Esophagus muscularis mucosa (tissue), 4 donors: Measurements from ENCODE around the gene NOBOX. TPM values are rescaled to one million over a fixed set of nuclear protein-coding genes. Genes with fewer than 3 reads are reported as not detected.

Source experiments
- DNase-seq: peaks from one replicate; pipeline ENCODE4 v3.0.0-alpha.2; 2017; ENCODE audit errors: extremely low spot score
- H3K27ac ChIP-seq, 4 donors: fragments of 200-600 bp; sonication (generic); replicated peaks in 1 of 4; 1 replicate in 3 of 4; 2 replicates in 1 of 4; pipeline ENCODE4 v1.5.1; 2016 to 2019; ENCODE audit warnings: mild to moderate bottlenecking in 1 of 4
- H3K27me3 ChIP-seq, 4 donors: fragments of 200-600 bp; sonication (generic); one replicate each; pipeline versions ENCODE4 v1.5.1 to v1.6.0; 2016 to 2019
- H3K36me3 ChIP-seq, 4 donors: fragments of 200-600 bp; sonication (generic); one replicate each; pipeline ENCODE4 v1.5.1; 2016 to 2019
- H3K4me1 ChIP-seq, 4 donors: fragments of 200-600 bp; sonication (generic); one replicate each; pipeline ENCODE4 v1.5.1; 2016 to 2019
- H3K4me3 ChIP-seq, 4 donors: fragments of 200-600 bp; sonication (generic); 1 replicate in 2 of 4; 2 replicates in 2 of 4; pipeline ENCODE4 v1.5.1; 2016 to 2019; ENCODE audit warnings: mild to moderate bottlenecking in 4 of 4, moderate library complexity in 1 of 4
- H3K9me3 ChIP-seq, 4 donors: fragments of 200-600 bp; sonication (generic); 1 replicate in 3 of 4; 2 replicates in 1 of 4; pipeline ENCODE4 v1.5.1; 2016 to 2019
- EP300 ChIP-seq: sonication (generic); formaldehyde crosslinking; IDR thresholded peaks from one replicate; pipeline ENCODE4 v1.6.1; 2017; ENCODE audit warnings: antibody characterized with exemption
- POLR2A ChIP-seq: fragments of 450-650 bp; IDR thresholded peaks from one replicate; pipeline ENCODE4 v1.6.1; 2017; ENCODE audit warnings: antibody characterized with exemption, moderate library complexity, mild to moderate bottlenecking, low read depth
- POLR2AphosphoS5 ChIP-seq, 2 donors: sonication (generic); formaldehyde crosslinking; IDR thresholded peaks; one replicate each; pipeline ENCODE4 v1.6.1; 2017; ENCODE audit warnings: antibody characterized with exemption in 2 of 2
- whole genome bisulfite sequencing: methylation state at CpG from one replicate; pipeline ENCODE4 v1.1.5; 2018; 5-methylcytosine and 5-hydroxymethylcytosine counted together
- intact Hi-C: fragments of 100-400 bp; cut with DNase I; formaldehyde crosslinking; loops from one replicate; pipeline ENCODE4 v1.15.1; 2023
- total RNA-seq, 4 donors: library from RNA; depleted of rRNA; stranded (reverse); fragments of >200 nt; gene quantifications; one replicate each; pipeline versions ENCODE4 v1.1.0 to v1.2.1, GENCODE V29; 2016
- TF ChIP-seq, protein P1 (sequence below), 3 experiments: fragments of 200-600 bp in 2 of 3; fragments of 450-650 bp in 1 of 3; sonication (generic) in 2 of 3; IDR thresholded peaks; one replicate each; pipeline ENCODE4 v1.5.1; 2017 to 2019; ENCODE audit warnings: antibody characterized with exemption in 3 of 3, mild to moderate bottlenecking in 2 of 3, moderate library complexity in 1 of 3

The NOBOX gene
- total RNA-seq, 4 donors from 2014 or later = not detected

DNA sequence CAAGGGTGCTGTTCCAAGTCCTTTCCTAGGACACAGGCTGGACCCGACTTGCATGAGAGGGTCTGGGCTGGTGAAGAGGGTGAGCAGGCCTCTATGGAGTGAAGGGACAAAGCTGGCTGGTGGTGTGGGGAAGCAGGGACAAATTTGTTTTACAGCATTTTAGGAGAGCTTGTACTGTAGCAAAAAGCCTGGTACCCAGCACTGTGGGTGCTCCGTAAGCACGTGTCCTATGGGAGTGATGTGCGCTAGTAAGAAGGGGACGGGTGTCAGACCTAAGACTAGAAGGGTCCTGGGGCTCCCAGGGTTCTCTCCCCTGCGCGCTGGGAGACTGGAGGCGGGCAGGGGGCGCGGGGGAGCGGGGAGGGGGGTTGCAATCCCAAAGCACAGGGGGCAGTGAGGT, 391 bp downstream of the NOBOX start:
- H3K4me3 ChIP-seq = no peak overlapping the region
- no peak overlapping the region for H3K27ac ChIP-seq
- H3K9me3 ChIP-seq = no peaks in the 10 kb centered on the region
- no peaks in the 10 kb centered on the region for H3K27me3 ChIP-seq
- H3K4me1 ChIP-seq = no peaks in the 10 kb centered on the region
- 89% methylated on average over 11 of the region's 11 CpGs for WGBS
- TF ChIP-seq POLR2A (no peak), EP300 (no peak), POLR2AphosphoS5 (IDR thresholded peaks at IDR 0.05) (no peak)
- TF ChIP-seq, protein P1, sequence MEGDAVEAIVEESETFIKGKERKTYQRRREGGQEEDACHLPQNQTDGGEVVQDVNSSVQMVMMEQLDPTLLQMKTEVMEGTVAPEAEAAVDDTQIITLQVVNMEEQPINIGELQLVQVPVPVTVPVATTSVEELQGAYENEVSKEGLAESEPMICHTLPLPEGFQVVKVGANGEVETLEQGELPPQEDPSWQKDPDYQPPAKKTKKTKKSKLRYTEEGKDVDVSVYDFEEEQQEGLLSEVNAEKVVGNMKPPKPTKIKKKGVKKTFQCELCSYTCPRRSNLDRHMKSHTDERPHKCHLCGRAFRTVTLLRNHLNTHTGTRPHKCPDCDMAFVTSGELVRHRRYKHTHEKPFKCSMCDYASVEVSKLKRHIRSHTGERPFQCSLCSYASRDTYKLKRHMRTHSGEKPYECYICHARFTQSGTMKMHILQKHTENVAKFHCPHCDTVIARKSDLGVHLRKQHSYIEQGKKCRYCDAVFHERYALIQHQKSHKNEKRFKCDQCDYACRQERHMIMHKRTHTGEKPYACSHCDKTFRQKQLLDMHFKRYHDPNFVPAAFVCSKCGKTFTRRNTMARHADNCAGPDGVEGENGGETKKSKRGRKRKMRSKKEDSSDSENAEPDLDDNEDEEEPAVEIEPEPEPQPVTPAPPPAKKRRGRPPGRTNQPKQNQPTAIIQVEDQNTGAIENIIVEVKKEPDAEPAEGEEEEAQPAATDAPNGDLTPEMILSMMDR (IDR thresholded peaks at IDR 0.05) = no peak
- intact Hi-C loops = no loop called here
- no peaks in the 10 kb centered on the region for H3K36me3 ChIP-seq
- no peak for DNase-seq

DNA sequence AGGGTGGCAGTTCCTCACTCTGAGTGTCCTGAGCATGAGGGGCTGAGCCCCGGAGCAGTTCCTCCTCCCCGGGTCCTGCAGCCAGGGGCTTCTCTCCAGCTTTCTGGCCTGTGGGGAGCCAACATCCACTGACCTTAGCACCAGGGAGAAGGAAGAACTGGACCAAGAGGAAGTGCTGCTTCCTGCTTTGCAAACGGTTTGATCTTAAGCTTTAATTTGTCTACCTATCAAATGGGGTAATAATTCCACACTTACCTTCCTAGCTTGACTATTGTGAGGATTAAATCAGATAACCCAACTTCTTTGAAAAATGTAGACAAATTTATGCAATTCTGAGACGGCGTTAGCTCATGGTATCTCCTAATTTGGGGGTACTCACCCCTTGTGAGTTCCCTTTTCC, 2.0 kb downstream of the NOBOX start:
- WGBS = 73% methylated on average over 4 of the region's 5 CpGs
- Histone ChIP-seq H3K36me3 (no peaks in the 10 kb centered on the region), H3K27me3 (no peaks in the 10 kb centered on the region), H3K4me3 (no peak overlapping the region), H3K9me3 (no peaks in the 10 kb centered on the region), H3K4me1 (no peaks in the 10 kb centered on the region), H3K27ac (no peak overlapping the region)
- TF ChIP-seq EP300 (no peak), POLR2AphosphoS5 (IDR thresholded peaks at IDR 0.05) (no peak), POLR2A (no peak)
- TF ChIP-seq, protein P1 (IDR thresholded peaks at IDR 0.05) = no peak
- DNase-seq = no peak
- intact Hi-C loops = no loop called here

DNA sequence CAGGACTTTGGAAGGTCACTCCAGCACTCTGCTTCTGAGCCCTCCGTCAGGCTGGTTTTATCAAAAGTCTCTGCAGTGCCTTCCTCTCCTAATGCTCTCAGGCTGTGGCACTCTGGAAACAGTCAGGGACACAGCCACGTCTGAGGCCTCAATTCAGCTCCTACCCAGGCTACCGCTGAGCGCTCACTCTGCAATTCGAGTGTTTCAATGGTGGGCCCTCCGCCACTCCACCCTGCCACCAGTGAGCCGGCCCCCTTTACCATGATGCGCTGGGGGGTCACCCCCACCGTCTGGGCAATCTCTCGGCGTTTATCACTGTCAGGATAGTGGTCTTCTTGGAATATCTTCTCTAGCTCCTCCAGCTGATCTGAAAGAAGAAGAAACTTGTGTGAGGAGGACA, 3.5 kb downstream of the NOBOX start:
- DNase-seq = no peak
- Histone ChIP-seq H3K4me1 (no peaks in the 10 kb centered on the region), H3K36me3 (no peaks in the 10 kb centered on the region), H3K27ac (no peak overlapping the region), H3K4me3 (no peak overlapping the region), H3K27me3 (no peaks in the 10 kb centered on the region), H3K9me3 (no peaks in the 10 kb centered on the region)
- intact Hi-C loops = loop anchor here (10.0 kb wide), 1 partner anchor 225 kb away; no protein-coding TSS in a partner anchor
- WGBS = 86% methylated on average over 11 of the region's 11 CpGs
- TF ChIP-seq POLR2AphosphoS5 (IDR thresholded peaks at IDR 0.05) (no peak), POLR2A (no peak), EP300 (no peak)
- TF ChIP-seq, protein P1 (IDR thresholded peaks at IDR 0.05) = no peak

DNA sequence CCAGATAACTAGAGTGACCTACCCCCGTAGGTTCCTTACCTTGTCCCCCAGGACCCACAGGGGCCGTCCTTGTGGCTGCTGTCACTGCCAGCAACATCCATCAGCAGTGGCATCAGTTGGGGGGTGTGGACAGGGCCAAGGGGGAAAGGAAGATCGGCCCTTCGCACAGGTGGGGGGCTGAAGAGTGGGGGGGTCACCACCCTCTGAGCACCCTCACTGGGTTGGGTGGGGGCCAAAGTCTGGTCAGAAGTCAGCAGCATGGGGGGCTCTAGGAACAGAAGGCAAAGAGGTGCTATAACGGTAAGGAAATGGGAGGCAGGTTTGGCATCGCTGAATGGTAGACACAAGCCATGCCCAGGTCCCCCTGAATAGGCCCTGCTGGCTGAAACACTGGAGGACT, 4.6 kb downstream of the NOBOX start:
- TF ChIP-seq, protein P1 (IDR thresholded peaks at IDR 0.05) = no peak
- TF ChIP-seq POLR2AphosphoS5 (IDR thresholded peaks at IDR 0.05) = no peak
- TF ChIP-seq POLR2A = no peak
- TF ChIP-seq EP300 = no peak
- no peak for DNase-seq
- WGBS = 78% methylated on average over 6 of the region's 6 CpGs
- no peaks in the 10 kb centered on the region for H3K36me3 ChIP-seq
- no peaks in the 10 kb centered on the region for H3K27me3 ChIP-seq
- no peaks in the 10 kb centered on the region for H3K4me1 ChIP-seq
- no peaks in the 10 kb centered on the region for H3K9me3 ChIP-seq
- H3K4me3 ChIP-seq = no peak overlapping the region
- intact Hi-C loops = loop anchor here (10.0 kb wide), 1 partner anchor 224 kb away; no protein-coding TSS in a partner anchor
- H3K27ac ChIP-seq = no peak overlapping the region

DNA sequence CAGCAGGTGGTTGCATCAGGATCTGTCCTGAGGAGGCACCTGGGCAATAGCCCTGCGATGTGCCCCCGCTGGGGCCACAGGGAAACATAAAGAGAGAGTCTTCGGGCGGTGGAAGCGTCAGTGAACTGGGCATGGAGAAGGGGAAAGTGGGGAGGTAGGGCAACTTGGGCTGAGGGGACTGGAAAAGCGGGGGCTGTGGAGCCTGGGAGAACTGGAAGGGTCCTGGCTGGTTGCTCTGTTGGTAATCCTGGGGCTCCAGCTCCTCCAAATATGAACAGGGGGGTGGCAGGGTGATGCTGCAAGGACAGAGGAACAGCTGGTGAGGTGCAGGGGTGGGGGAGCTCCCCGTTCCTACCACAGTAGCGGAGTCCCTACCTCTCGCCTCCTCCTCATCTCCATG, 5.2 kb downstream of the NOBOX start:
- no peaks in the 10 kb centered on the region for H3K9me3 ChIP-seq
- no peaks in the 10 kb centered on the region for H3K4me1 ChIP-seq
- no peaks in the 10 kb centered on the region for H3K36me3 ChIP-seq
- WGBS = 79% methylated on average over 9 of the region's 9 CpGs
- H3K27me3 ChIP-seq = no peaks in the 10 kb centered on the region
- intact Hi-C loops = loop anchor here (10.0 kb wide), 1 partner anchor 223 kb away; no protein-coding TSS in a partner anchor
- no peak for DNase-seq
- H3K4me3 ChIP-seq = no peak overlapping the region
- no peak overlapping the region for H3K27ac ChIP-seq
- TF ChIP-seq POLR2AphosphoS5 (IDR thresholded peaks at IDR 0.05) = no peak
- TF ChIP-seq, protein P1 (IDR thresholded peaks at IDR 0.05) = no peak
- TF ChIP-seq POLR2A = no peak
- no peak for TF ChIP-seq EP300
